ENCODE results near the gene FAM76A.
"Not testable (repeated sequence)": the region's sequence is repeated elsewhere in the genome, so short reads cannot be mapped to it uniquely, and the experiment has no call there.

FAM76A gene

DNA sequence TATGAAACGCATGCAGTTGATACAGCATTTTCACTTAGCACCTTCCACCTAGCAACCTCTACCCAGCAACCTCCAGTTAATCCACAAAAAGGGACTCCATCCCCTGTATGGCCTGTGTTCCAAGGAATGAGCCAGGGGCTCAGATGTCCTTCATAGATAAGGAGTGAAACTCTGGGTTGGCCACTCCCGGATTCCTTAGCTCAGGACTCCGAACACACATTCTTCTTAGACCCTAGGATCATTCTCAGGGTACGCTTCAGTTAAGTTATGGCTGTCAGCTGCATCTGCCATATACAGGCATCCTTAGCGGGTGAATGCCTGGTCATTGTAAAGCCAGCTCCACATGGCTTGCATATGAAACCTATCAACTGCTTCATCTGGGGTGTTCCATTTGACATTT, 37.9 kb upstream of the FAM76A start:
- H3K27me3 ChIP-seq (ENCODE audit: control insufficient read depth in 3 of 3, insufficient read depth in 3 of 3, low read depth in 1 of 3, low read length in 3 of 3) = peaks cover 0 to 27% (median 0%) of the 10 kb centered on the region in 3 experiments
- no CpG with 5 or more reads among the region's 5 CpGs for WGBS, 2 donors (ENCODE audit: extremely low coverage in 2 of 2, insufficient read length in 2 of 2, insufficient replicate concordance in 1 of 2)
- no peak overlapping the region for H2AK5ac ChIP-seq (ENCODE audit: low read depth, low read length)
- H3K4ac ChIP-seq (ENCODE audit: low read length) = no peak overlapping the region
- no peak overlapping the region for H2BK5ac ChIP-seq (ENCODE audit: low read length)
- no peaks in the 10 kb centered on the region for H3K4me1 ChIP-seq (ENCODE audit: control insufficient read depth in 2 of 2, insufficient read depth in 1 of 2, low read depth in 1 of 2, low read length in 2 of 2)
- no peaks in the 10 kb centered on the region for H3K36me3 ChIP-seq (replicated peaks in 1 of 2; ENCODE audit: control insufficient read depth in 2 of 2, insufficient read depth in 2 of 2, low read length in 2 of 2)
- no peak for DNase-seq (ENCODE audit: low spot score)
- H2BK12ac ChIP-seq (ENCODE audit: low read length) = no peak overlapping the region
- H3K4me3 ChIP-seq (ENCODE audit: low read length in 2 of 2) = no peak overlapping the region
- H4K8ac ChIP-seq (ENCODE audit: low read depth, low read length) = no peak overlapping the region
- H2BK15ac ChIP-seq (ENCODE audit: low read length) = no peak overlapping the region
- no peak overlapping the region for H3K23ac ChIP-seq (ENCODE audit: low read depth, low read length, poor library complexity)
- H3K18ac ChIP-seq (ENCODE audit: low read length) = no peak overlapping the region
- no peak overlapping the region for H3K4me2 ChIP-seq (ENCODE audit: insufficient read depth, low read length, poor library complexity, severe bottlenecking)
- no peak overlapping the region for H3K9ac ChIP-seq (ENCODE audit: low read depth, low read length, poor library complexity)
- no peaks in the 10 kb centered on the region for H3K79me1 ChIP-seq (ENCODE audit: low read depth, low read length)
- peaks cover 2 to 8% of the 10 kb centered on the region in 2 donors for H3K9me3 ChIP-seq (replicated peaks in 1 of 2; ENCODE audit: control insufficient read depth in 2 of 2, insufficient read depth in 1 of 2, low read depth in 1 of 2, low read length in 2 of 2)
- H4K91ac ChIP-seq (ENCODE audit: low read depth, low read length, poor library complexity) = no peak overlapping the region
- no peak overlapping the region for H2AFZ ChIP-seq (ENCODE audit: low read length)
- no peak overlapping the region for H3K27ac ChIP-seq (replicated peaks; ENCODE audit: low read length)
- H3K14ac ChIP-seq (ENCODE audit: low read length) = no peak overlapping the region
- no peak overlapping the region for H2BK120ac ChIP-seq (ENCODE audit: low read depth, low read length)

DNA sequence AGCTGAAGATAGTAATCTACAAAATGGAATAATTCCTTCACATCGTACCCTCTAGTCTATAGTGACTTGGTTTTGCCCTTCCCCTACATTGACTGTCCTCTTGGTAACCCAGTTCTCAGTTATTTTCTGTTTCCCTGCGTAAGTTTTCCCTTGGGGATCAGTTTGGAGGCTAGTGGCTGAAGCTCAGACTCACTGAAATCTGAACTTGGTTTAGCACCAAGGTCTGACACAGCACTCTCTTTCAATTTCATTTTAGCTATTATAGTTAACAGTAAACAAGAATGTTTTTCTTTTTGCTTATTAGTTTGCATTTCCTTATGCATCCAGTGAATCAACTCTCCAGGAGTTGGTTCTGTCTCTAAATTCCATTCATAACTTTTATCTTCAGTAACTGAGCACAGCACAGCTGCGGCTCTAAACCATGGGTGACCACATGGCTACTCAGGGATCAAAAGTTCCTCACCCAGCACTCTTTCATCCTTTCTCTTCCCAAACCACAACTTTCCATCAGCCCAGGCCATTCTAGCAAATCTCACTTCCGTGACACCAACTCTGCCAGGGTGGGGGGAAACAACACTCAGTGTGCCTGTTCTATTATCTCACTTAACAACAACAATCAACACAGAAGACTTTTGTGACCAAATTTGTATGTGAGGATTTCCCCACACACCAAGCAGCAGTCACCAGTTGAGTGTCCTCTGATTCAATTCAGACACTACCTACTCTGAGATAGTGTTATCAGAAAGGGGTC, 36.2 kb upstream of the FAM76A start:
- Histone ChIP-seq H3K36me3 (replicated peaks in 1 of 2; ENCODE audit: control insufficient read depth in 2 of 2, insufficient read depth in 2 of 2, low read length in 2 of 2) (no peaks in the 10 kb centered on the region), H4K8ac (ENCODE audit: low read depth, low read length) (no peak overlapping the region), H3K9me3 (replicated peaks in 1 of 2; ENCODE audit: control insufficient read depth in 2 of 2, insufficient read depth in 1 of 2, low read depth in 1 of 2, low read length in 2 of 2) (peaks cover 2 to 8% of the 10 kb centered on the region in 2 donors), H3K9ac (ENCODE audit: low read depth, low read length, poor library complexity) (no peak overlapping the region), H3K23ac (ENCODE audit: low read depth, low read length, poor library complexity) (no peak overlapping the region), H3K27me3 (ENCODE audit: control insufficient read depth in 3 of 3, insufficient read depth in 3 of 3, low read depth in 1 of 3, low read length in 3 of 3) (peaks cover 0 to 27% (median 0%) of the 10 kb centered on the region in 3 experiments), H3K4me3 (ENCODE audit: low read length in 2 of 2) (no peak overlapping the region), H3K79me1 (ENCODE audit: low read depth, low read length) (no peaks in the 10 kb centered on the region), H3K4me2 (ENCODE audit: insufficient read depth, low read length, poor library complexity, severe bottlenecking) (no peak overlapping the region), H3K4me1 (ENCODE audit: control insufficient read depth in 2 of 2, insufficient read depth in 1 of 2, low read depth in 1 of 2, low read length in 2 of 2) (no peaks in the 10 kb centered on the region), H3K14ac (ENCODE audit: low read length) (no peak overlapping the region), H3K4ac (ENCODE audit: low read length) (no peak overlapping the region), H2AFZ (ENCODE audit: low read length) (no peak overlapping the region), H4K91ac (ENCODE audit: low read depth, low read length, poor library complexity) (no peak overlapping the region), H2BK5ac (ENCODE audit: low read length) (no peak overlapping the region), H2BK15ac (ENCODE audit: low read length) (no peak overlapping the region), H3K27ac (replicated peaks; ENCODE audit: low read length) (no peak overlapping the region), H2BK12ac (ENCODE audit: low read length) (no peak overlapping the region), H3K18ac (ENCODE audit: low read length) (no peak overlapping the region), H2BK120ac (ENCODE audit: low read depth, low read length) (no peak overlapping the region), H2AK5ac (ENCODE audit: low read depth, low read length) (no peak overlapping the region)
- whole genome bisulfite sequencing, 2 donors (ENCODE audit: extremely low coverage in 2 of 2, insufficient read length in 2 of 2, insufficient replicate concordance in 1 of 2) = no CpG with 5 or more reads among the region's 4 CpGs
- no peak for DNase-seq (ENCODE audit: low spot score)

GRCh38 chr1:27690183-27690582, 35.6 kb upstream of the FAM76A start:
- DNase-seq (ENCODE audit: low spot score) = no peak
- Histone ChIP-seq H2BK12ac (ENCODE audit: low read length) (no peak overlapping the region), H3K79me1 (ENCODE audit: low read depth, low read length) (no peaks in the 10 kb centered on the region), H3K4me2 (ENCODE audit: insufficient read depth, low read length, poor library complexity, severe bottlenecking) (no peak overlapping the region), H4K8ac (ENCODE audit: low read depth, low read length) (no peak overlapping the region), H3K9me3 (replicated peaks in 1 of 2; ENCODE audit: control insufficient read depth in 2 of 2, insufficient read depth in 1 of 2, low read depth in 1 of 2, low read length in 2 of 2) (peaks cover 2 to 8% of the 10 kb centered on the region in 2 donors), H3K27ac (replicated peaks; ENCODE audit: low read length) (no peak overlapping the region), H3K4me1 (ENCODE audit: control insufficient read depth in 2 of 2, insufficient read depth in 1 of 2, low read depth in 1 of 2, low read length in 2 of 2) (no peaks in the 10 kb centered on the region), H3K23ac (ENCODE audit: low read depth, low read length, poor library complexity) (no peak overlapping the region), H2AFZ (ENCODE audit: low read length) (no peak overlapping the region), H2BK15ac (ENCODE audit: low read length) (no peak overlapping the region), H3K14ac (ENCODE audit: low read length) (no peak overlapping the region), H4K91ac (ENCODE audit: low read depth, low read length, poor library complexity) (no peak overlapping the region), H3K4ac (ENCODE audit: low read length) (no peak overlapping the region), H3K27me3 (ENCODE audit: control insufficient read depth in 3 of 3, insufficient read depth in 3 of 3, low read depth in 1 of 3, low read length in 3 of 3) (peaks cover 0 to 27% (median 0%) of the 10 kb centered on the region in 3 experiments), H3K18ac (ENCODE audit: low read length) (no peak overlapping the region), H2AK5ac (ENCODE audit: low read depth, low read length) (no peak overlapping the region), H2BK5ac (ENCODE audit: low read length) (no peak overlapping the region), H3K9ac (ENCODE audit: low read depth, low read length, poor library complexity) (no peak overlapping the region), H3K36me3 (replicated peaks in 1 of 2; ENCODE audit: control insufficient read depth in 2 of 2, insufficient read depth in 2 of 2, low read length in 2 of 2) (no peaks in the 10 kb centered on the region), H3K4me3 (ENCODE audit: low read length in 2 of 2) (no peak overlapping the region), H2BK120ac (ENCODE audit: low read depth, low read length) (no peak overlapping the region)
- no CpG with 5 or more reads among the region's 2 CpGs for WGBS, 2 donors (ENCODE audit: extremely low coverage in 2 of 2, insufficient read length in 2 of 2, insufficient replicate concordance in 1 of 2)

GRCh38 chr1:27696835-27697234, 28.9 kb upstream of the FAM76A start:
- H2AFZ ChIP-seq (ENCODE audit: low read length); H3K36me3 ChIP-seq (replicated peaks in 1 of 2; ENCODE audit: control insufficient read depth in 2 of 2, insufficient read depth in 2 of 2, low read length in 2 of 2); H3K18ac ChIP-seq (ENCODE audit: low read length); H2BK5ac ChIP-seq (ENCODE audit: low read length); H2BK12ac ChIP-seq (ENCODE audit: low read length); H3K9ac ChIP-seq (ENCODE audit: low read depth, low read length, poor library complexity); H3K79me1 ChIP-seq (ENCODE audit: low read depth, low read length); H3K14ac ChIP-seq (ENCODE audit: low read length); H3K27me3 ChIP-seq (ENCODE audit: control insufficient read depth in 3 of 3, insufficient read depth in 3 of 3, low read depth in 1 of 3, low read length in 3 of 3); H2AK5ac ChIP-seq (ENCODE audit: low read depth, low read length); H3K23ac ChIP-seq (ENCODE audit: low read depth, low read length, poor library complexity); H4K8ac ChIP-seq (ENCODE audit: low read depth, low read length); H2BK15ac ChIP-seq (ENCODE audit: low read length); H3K4me2 ChIP-seq (ENCODE audit: insufficient read depth, low read length, poor library complexity, severe bottlenecking); H3K4me1 ChIP-seq (ENCODE audit: control insufficient read depth in 2 of 2, insufficient read depth in 1 of 2, low read depth in 1 of 2, low read length in 2 of 2); H4K91ac ChIP-seq (ENCODE audit: low read depth, low read length, poor library complexity); H2BK120ac ChIP-seq (ENCODE audit: low read depth, low read length); H3K9me3 ChIP-seq (replicated peaks in 1 of 2; ENCODE audit: control insufficient read depth in 2 of 2, insufficient read depth in 1 of 2, low read depth in 1 of 2, low read length in 2 of 2); H3K4ac ChIP-seq (ENCODE audit: low read length); DNase-seq (ENCODE audit: low spot score); H3K27ac ChIP-seq (replicated peaks; ENCODE audit: low read length); H3K4me3 ChIP-seq (ENCODE audit: low read length in 2 of 2): not testable (repeated sequence)
- no CpG with 5 or more reads among the region's 9 CpGs for WGBS, 2 donors (ENCODE audit: extremely low coverage in 2 of 2, insufficient read length in 2 of 2, insufficient replicate concordance in 1 of 2)
